D721Med (cell line): Measurements from ENCODE around the gene DECR2.

Experiments
- DNase-seq: peaks from one replicate; pipeline ENCODE4 v3.0.0; 2011; ENCODE audit warnings: low spot score; ENCODE audit not compliant: insufficient read length
- FAIRE-seq: peaks from 2 replicates; lab custom pipeline; 2011; peaks lifted over from hg19 to GRCh38; lab: Jason Lieb, UNC
- CTCF ChIP-seq: IDR thresholded peaks from 2 replicates; pipeline ENCODE4 v1.5.1; 2012; ENCODE audit warnings: mild to moderate bottlenecking, control low read depth; ENCODE audit not compliant: insufficient read depth; ENCODE audit errors: missing control alignments

DECR2 gene

DNA sequence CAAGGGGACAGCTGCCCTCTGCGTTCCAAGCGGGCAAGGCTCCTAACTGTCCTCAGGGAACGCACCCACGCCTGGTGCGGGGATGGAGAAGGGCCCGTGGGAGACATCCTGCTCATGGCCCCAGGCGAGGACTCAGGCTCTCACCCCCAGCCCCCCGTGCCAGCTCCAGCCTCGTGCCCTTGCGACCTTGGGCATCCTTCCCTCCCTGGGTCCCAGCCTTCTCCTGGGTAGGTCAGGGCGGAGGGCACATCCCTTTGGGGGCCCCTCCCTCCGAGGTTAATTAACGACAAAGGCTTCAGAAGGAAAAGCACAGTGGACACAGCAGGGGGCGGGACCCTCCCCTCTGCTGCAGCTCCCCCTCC, 22.9 kb upstream of the DECR2 start:
- no peak for DNase-seq
- no peak for TF ChIP-seq CTCF
- no peak for FAIRE-seq

- FAIRE-seq (no peak), DNase-seq (no peak)
- no peak for TF ChIP-seq CTCF
Measured at GRCh38 chr16:379183-379960, 22.3 kb upstream of the DECR2 start.

DNA sequence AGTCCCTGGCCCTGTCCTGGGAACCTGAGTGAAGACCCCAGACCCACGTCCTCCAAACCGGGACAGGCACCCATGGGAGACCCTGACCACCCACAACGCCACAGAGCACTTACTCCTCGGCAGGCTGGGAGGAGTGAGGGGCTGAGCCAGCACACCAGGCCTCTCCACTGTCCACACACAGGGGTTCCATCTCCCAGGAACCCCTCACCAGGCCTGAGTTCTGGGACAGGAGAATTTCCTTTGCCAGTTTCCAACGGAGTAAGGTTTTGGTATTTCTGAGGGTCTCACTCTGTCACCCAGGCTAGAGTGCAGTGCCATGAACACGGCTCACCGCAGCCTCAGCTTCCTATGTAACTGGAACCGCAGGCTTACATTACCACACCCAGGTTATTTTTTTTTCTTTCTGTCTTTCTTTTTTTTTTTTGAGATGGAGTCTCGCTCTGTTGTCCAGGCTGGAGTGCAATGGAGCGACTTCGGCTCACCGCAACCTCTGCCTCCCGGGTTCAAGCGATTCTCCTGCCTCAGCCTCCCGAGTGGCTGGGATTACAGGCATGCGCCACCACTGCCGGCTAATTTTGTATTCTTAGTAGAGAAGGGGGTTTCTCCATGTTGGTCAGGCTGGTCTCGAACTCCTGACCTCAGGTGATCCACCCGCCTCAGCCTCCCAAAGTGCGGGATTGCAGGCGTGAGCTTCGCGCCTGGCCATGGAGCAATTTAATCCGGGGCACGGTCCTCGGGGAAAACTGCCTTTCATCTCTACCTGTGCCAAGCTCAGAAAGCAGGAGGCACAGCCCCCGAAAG, 21.5 kb upstream of the DECR2 start:
- no peak for TF ChIP-seq CTCF
- FAIRE-seq: no peak
- DNase-seq: no peak

DNA sequence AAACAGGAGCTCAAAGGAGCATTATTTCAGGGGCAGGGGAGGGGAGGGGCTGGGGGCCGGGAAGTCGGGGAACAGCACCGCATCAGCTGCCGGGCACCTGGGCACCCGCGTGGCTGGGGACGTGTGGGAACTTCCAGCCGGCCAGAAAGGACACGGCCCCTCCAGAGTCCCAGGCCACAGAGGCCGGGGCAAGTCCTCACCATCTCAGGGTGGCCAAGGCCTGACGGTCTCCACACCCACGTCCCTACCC, 21.0 kb upstream of the DECR2 start:
- FAIRE-seq (no peak), DNase-seq (no peak)
- TF ChIP-seq CTCF: no peak

DNA sequence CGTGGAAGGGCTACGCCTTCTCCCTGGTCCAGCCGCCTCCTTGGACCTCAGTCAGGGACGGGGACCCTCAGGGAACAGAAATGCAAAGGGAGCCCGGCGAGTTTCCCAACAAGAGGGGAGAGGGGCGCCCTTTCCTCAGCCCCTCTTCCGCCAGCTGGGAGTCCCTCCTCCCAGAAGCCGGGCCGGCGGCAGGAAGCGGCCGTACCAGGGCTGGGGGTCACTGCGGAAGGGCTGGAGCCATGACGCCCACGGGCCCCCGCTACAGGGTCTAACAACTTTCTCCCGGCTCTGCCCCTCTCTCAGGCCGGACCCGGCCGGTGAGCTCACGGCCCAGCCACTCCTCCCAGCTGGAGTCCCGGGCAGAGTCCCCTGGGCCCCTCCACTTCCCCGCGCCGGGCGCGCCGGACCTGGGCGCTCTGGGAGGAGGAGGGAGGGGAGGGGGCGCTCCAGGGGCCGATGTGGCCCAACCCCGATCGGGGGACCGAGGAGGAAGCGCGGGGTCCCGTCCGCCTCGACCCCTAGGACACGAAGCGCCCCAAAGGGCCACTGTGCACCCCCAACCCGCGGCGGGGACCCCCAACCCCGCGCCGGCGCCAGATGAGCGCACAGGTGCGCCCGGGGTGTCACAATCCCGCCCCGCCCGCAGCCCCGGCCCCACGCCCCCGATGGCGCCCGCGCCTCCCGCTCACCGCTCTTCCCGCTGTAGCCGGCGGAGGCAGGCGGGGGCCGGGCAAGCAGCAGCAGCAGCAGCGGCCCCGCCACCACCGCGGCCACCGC, 20.5 kb upstream of the DECR2 start:
- FAIRE-seq: no peak

More for the DNA sequence above, 20.5 kb upstream of the DECR2 start:
- TF ChIP-seq CTCF: no peak
- no peak for DNase-seq
